GM23338 (cell line): ENCODE data around the gene CLUH.

ENCODE experiments used
- CREB1 ChIP-seq: fragments of 250-450 bp; sonication (Bioruptor Pico); IDR thresholded peaks from 2 replicates; pipeline ENCODE4 v1.5.0; 2020; ENCODE audit warnings: low read depth, mild to moderate bottlenecking, moderate library complexity
- EZH2 ChIP-seq: fragments of 200-600 bp; sonication (generic); IDR thresholded peaks from one replicate; pipeline ENCODE4 v1.8.0; 2017; ENCODE audit warnings: antibody characterized with exemption, mild to moderate bottlenecking, low read depth; ENCODE audit not compliant: unreplicated experiment
- EZH2phosphoT487 ChIP-seq: fragments of 200-600 bp; sonication (generic); IDR thresholded peaks from one replicate; pipeline ENCODE4 v1.8.1; 2018; ENCODE audit warnings: antibody characterized with exemption; ENCODE audit not compliant: unreplicated experiment
- POLR2AphosphoS5 ChIP-seq: IDR thresholded peaks from 2 replicates; pipeline ENCODE4 v1.6.1; 2016; ENCODE audit warnings: antibody characterized with exemption, low read depth
- REST ChIP-seq: IDR thresholded peaks from one replicate; pipeline ENCODE4 v1.6.1; 2018; ENCODE audit warnings: antibody characterized with exemption; ENCODE audit not compliant: unreplicated experiment
- ZNF331 ChIP-seq: fragments of 250-450 bp; sonication (Bioruptor Pico); IDR thresholded peaks from 2 replicates; pipeline ENCODE4 v1.5.0; 2020; ENCODE audit warnings: low read depth, mild to moderate bottlenecking, moderate library complexity
- TF ChIP-seq, protein P1 (sequence below), 2 experiments: fragments of 200-600 bp in 1 of 2; sonication (generic) in 1 of 2; conservative IDR thresholded peaks; 2 replicates each; pipeline versions ENCODE4 v1.5.1 to v1.6.1; 2016 to 2017; ENCODE audit warnings: antibody characterized with exemption in 2 of 2, low read depth in 2 of 2, mild to moderate bottlenecking in 2 of 2, moderate library complexity in 1 of 2

- TF ChIP-seq REST (no peak), CREB1 (CRISPR knock-in tag) (no peak), EZH2 (no peak), POLR2AphosphoS5 (no peak), ZNF331 (CRISPR knock-in tag) (no peak), EZH2phosphoT487 (no peak)
- TF ChIP-seq, protein P1, sequence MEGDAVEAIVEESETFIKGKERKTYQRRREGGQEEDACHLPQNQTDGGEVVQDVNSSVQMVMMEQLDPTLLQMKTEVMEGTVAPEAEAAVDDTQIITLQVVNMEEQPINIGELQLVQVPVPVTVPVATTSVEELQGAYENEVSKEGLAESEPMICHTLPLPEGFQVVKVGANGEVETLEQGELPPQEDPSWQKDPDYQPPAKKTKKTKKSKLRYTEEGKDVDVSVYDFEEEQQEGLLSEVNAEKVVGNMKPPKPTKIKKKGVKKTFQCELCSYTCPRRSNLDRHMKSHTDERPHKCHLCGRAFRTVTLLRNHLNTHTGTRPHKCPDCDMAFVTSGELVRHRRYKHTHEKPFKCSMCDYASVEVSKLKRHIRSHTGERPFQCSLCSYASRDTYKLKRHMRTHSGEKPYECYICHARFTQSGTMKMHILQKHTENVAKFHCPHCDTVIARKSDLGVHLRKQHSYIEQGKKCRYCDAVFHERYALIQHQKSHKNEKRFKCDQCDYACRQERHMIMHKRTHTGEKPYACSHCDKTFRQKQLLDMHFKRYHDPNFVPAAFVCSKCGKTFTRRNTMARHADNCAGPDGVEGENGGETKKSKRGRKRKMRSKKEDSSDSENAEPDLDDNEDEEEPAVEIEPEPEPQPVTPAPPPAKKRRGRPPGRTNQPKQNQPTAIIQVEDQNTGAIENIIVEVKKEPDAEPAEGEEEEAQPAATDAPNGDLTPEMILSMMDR (conservative IDR thresholded peaks at IDR 0.05; ENCODE audit: low read depth in 2 of 2): no peak
Measured at GRCh38 chr17:2700030-2700490, 11.5 kb downstream of the CLUH start.
